Stimulated activated CD8-positive, alpha-beta memory T cell treated with anti-CD3 and anti-CD28 coated beads, Interleukin-15, amount 100 ng/mL, for 48 hours (primary cell): ENCODE results near the gene MYO1G.

Experiments
- DNase-seq, 2 donors: peaks; one replicate each; pipeline ENCODE4 v3.0.0-alpha.2; 2020; ENCODE audit warnings: low read depth in 2 of 2

MYO1G gene

DNA sequence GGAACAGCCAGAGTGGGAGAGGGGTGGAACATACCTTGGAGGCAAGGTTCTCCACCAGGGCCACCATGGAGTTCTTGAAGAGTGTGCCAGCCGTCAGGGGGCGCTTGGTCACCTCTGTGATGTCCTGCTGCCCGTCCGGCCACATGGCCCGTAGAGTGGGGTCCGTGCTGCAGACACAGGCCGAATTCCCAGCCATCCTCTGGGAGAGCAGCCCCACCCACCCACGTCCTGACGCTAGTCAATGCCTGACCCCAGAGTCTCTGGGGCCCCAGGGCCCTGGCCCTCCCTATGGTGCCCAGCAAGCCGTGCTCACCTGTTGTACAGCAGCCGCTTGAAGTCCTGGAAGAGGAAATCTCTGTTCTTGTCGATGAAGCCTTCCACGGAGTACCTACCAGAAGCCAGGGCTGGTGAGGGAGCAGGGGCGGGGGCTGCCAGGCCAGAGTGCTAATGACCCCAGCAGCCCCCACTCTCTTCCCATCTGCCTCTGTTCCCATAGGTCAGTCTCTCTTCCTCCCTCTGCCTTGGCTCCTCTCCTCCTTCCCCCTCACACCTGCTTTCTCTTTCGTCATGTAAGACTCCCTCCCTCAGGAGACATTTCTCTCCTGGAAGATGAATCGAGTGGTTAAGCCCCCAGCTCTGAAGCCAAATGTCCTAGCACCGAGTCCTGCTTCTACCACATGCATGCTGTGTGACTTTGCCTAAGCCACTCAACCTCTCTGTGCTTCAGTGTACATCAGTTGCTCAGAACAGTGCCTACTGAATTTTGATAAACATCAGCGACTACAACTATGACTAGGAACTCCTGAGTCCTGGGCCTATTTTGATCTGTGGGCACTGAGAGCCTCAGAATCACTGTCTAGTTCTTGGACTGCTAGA, 11.0 kb downstream of the MYO1G start:
- DNase-seq = no peak

DNA sequence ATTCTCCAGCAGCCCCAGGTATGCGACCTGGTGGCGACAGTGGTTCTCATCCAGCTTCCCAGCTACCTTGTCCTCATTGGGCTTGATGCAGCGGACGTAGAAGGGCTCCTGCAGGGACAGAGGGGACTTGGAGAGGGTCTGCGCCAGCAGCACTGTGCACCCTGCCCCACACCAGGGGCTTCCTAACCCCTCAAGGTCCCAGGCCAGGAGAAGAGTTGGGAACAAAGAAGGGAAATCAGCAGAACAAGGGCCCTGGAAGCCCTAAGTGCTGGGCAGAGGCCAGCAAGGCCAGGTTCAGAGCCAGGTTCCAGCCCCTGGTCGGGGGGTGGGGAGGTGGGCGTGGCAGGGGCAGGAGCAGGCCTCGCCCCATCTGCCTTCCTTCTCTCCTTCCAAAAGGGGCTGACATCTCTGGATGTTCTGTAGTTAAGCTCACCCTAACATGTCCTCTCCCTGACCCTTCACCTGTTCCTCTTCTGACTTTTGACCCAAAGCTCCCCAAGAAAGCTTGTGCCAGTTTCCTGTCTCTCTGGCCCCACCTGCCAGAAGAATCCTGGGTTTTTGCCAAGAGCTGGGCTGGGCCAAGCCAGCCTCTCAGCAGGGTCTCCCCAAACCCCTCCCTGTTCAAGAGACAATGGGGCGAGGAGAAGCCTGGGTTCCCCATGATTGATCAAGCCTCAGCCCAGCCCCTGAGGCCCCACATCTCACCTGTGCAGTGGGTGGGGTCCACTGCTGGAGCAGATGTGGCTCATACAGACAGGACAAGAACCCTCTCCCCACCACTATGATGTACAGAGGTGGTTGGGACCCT, 11.9 kb downstream of the MYO1G start:
- no peak for DNase-seq

- no peak for DNase-seq
Measured at GRCh38 chr7:44965937-44966730, 12.7 kb downstream of the MYO1G start.

DNA sequence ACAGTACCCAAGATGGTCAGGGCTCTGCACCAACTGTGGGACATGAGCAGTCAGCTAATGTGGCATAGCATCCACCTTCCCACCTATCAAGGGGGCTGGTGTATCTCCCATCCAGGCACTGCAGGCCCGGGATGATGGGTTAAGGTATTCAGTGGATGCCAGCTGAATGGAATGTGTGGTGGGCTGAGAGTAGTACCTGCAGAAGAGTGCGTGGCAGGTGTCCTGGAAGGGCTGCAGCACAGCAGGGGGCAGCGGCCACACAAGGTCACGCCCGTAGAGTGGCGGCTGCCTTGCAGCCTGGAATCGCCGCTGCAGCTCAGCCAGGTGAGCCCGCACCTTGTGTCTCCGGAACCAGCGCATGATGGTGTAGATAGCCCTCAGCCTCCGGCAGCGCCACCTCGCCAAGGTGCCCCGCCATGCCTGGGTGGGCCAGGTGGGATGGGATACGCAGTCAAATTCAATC, 13.3 kb downstream of the MYO1G start:
- DNase-seq = no peak

- DNase-seq = no peak
Measured at GRCh38 chr7:44964831-44965440, 13.9 kb downstream of the MYO1G start.

DNA sequence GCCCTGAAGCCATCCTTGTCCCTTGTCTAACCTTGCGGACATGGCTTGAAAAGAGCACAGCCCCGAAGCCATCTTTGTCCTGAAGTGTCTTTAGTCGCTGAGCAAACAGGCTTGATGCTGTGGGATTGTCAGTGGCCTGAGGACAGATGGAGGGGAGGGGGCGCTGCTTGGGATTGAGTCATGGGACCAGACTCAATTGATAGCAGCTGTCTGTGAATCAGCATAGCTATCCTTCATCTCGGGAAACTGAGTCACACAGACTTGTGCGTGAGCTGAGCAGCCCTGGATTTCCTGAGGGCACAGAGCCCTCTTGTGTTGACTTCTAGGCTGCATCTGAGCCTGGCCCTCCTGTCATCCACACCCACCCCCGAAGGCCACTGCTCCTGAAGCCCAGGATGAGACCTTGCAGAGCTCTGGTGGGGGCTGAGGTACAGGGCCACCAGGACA, 14.4 kb downstream of the MYO1G start:
- no peak for DNase-seq

DNA sequence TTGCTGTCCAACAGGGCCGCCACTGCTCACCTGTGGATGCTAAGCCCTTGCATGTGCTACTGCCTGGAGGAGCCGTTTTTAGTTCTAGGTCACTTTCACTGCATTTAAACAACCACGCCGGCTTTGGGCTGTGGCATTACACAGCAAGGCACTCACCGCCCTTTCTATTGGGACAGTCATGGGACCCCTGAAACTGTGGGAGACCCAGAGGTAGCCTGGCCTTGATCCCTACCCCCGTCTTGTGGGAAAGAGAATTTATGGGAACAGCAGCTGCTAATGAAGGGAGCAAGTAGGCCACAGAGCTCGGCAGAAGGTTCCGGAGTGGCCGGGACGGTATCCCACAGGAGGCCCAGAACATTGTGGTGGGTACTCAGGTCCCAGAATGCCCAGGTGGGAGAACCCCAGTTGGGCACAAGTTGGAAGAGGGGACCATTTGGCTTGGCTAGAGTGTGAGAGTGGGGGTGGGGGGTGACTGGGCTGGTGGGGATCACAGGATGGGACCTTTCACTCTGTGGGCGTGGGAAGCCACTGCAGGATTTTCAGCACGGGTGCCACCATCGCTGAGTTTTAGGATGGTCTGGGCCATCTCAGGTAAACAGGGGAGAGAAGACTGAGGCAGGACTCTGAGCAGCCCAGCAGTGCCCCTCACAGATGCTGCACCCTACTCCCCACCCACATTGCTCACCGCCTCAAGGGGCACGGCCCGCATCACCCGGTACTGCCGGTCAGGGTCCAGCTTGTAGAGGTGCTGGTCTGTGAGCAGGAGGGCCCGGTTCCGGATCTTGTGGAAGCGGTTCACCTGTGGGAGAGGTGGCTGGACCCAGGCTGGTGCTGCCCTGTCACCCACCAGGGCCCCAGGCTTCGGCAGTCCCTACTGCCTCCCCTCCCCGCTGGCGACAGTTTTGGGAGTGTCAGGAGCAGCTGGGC, 15.2 kb downstream of the MYO1G start:
- no peak for DNase-seq

- no peak for DNase-seq
Measured at GRCh38 chr7:44962483-44963251, 16.1 kb downstream of the MYO1G start.

DNA sequence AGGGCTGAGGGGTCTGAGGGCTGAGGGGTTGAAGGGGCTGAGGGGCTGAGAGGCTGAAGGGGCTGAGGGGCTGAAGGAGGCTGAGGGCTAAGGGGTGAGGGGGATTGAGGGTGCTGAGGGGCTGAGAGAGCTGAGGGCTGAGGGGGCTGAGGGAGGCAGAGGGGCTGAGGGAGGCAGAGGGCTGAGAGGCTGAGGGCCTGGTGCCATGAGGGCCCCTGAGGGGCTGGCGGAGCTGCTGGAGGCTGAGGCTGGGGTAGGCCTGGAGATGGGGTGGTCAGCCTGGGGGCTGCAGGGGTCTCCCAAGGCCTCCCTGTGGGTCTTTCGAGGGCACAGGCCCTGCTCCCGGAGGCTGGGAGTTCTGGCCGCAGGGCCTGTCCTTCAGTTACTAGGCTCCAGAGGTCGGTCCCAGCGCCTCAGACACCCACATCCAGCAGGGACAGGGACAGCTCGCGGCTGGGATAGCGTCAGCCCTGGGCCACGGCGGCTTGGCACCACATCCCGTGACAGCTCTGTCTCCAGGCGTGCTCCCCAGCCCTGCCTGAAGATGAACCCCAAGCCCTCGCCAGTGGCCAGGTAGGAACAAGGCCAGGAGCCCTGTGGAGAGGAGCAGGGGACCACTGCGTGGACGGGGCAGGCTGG, 16.9 kb downstream of the MYO1G start:
- no peak for DNase-seq

DNA sequence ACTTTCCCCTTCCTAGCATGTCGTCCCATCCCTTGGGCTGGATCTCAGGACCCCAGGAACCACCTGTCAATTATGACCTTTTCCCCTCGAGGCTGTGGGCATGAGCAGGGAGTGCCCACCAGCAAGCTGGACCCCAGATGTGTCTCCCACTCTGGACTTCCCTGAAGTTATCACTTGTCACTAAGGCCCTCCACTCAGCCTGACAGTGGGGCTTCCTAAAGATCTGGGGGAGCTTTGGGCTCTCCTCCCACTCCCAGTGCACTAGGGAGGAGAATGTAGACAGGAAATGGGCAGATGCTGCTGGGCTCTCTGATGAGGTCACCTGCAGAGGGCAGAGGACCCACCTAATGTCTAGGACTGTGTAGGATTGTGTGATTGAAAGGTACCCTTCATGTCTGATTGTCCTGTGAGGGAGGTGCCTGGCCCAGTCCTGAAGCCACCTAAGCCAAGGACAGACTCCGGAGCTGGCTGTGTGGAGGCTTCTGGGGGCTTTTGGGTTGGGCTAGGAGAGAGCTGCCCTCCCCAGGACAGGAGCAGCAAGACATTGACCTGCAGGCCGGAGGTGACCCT, 18.7 kb downstream of the MYO1G start:
- DNase-seq = no peak

- DNase-seq = no peak
Measured at GRCh38 chr7:44959433-44959951, 19.3 kb downstream of the MYO1G start.

DNA sequence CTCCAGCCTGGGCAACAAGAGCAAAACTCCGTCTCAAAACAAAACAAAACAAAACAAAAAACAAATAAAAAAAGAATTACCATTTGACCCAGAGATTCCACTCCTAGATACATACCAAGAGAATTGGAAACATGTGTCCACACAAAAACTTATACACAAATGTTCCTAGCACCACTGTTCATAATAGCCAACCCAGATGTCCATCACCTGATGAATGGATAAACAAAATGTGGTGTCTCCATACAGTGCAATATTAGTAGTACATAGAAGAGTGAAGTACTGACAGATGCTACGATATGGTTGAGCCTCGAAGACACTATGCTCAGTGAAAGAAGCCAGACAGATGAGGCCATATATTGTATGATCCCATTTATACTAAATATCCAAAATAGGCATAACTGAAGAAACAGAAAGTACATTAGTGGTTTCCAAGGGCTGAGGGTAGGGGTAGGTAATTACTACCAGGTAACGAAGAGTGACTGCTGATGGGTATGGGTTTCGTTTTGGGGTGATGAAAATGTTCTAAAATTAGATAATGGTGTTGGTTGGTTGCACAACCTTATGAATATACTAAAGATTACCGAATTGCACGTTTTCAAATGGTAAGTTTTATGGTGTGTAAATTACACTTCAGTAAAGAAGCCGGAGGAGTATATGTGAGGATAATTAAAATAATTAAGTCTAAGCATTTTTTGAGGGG, 20.0 kb downstream of the MYO1G start:
- DNase-seq = no peak

- DNase-seq = no peak
Measured at GRCh38 chr7:44956157-44956766, 22.6 kb downstream of the MYO1G start.

GRCh38 chr7:44955733-44956132, 23.1 kb downstream of the MYO1G start:
- DNase-seq = no peak

DNA sequence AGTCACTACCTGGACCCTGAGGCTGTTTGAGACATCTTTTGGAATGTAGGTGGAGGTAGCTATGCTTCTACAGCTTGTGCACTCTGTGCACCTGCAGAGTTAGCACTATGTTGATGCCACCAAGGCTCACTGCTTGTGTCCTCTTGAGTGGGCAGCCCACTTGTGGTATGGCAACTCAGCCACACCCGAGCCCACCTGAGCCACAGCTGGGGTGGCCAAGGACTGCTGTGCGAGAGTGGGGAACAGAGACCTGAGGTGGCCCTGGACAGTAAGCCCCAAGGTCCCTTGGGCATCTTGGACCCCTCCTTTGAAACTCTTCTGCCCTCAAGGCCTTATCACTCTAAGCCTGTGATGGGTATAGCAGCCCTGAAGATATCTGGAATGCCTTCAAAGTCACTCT, 25.7 kb downstream of the MYO1G start:
- DNase-seq = no peak

DNA sequence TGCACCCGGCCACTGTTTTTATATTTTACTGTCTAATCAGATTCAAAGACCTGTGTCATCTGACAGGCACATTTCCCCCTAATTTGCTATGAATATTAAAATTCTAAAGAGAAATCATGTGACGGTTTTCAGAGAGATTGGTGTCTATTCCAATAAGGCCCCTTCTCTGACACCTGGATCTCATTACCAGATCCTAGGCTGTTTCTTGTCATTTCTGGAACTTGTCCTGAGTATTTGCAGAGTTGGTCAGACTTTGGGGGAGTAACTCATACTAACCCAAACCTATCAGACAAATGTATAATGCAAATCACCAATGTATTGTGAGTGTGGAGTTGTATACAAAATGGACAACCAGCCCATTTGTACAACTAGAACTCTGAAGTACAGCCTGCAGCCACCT, 29.5 kb downstream of the MYO1G start:
- DNase-seq = no peak

- DNase-seq = no peak
Measured at GRCh38 chr7:44945479-44945878, 33.3 kb downstream of the MYO1G start.

DNA sequence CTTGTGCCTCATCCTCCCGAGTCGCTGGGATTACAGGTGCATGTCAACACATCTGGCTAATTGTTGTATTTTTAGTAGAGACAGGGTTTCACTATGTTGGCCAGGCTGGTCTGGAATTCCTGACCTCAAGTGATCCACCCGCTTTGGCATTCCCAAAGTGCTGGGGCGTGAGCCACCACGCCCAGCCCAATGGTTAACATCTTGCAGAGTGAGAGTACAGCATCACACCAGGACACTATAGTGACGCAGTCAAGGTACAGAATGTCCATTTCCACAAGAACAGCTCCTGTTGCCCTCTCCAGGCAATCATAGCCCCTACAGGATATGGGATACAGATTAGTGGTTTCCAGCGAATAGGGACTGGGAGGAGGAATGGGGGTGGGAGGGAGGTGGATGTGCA, 34.0 kb downstream of the MYO1G start:
- DNase-seq = no peak
